Occipital lobe (tissue), 1 donor: ENCODE results near the gene ZNF266. TPM values are rescaled to one million over a fixed set of nuclear protein-coding genes. Genes with fewer than 3 reads are reported as not detected.

Source experiments
- total RNA-seq: library from RNA; depleted of rRNA; stranded (reverse); fragments of >200 nt; gene quantifications from one replicate; pipeline ENCODE4 v1.2.3, GENCODE V29; 2014

Gene ZNF266
- total RNA-seq, 1 donor from 2014 or later = 15.4 TPM

Other genes starting within 250 kb of the ZNF266 start
- gene OR7D4, start 216.0 kb downstream of the ZNF266 start, total RNA-seq = not detected
- gene OR7E24, start 184.6 kb downstream of the ZNF266 start, total RNA-seq = not detected
- 25.7 TPM for gene ZNF699, start 125.7 kb downstream of the ZNF266 start, total RNA-seq
- gene ZNF559, start 111.4 kb downstream of the ZNF266 start, total RNA-seq = 52.7 TPM
- 11.9 TPM for gene ZNF177, start 72.6 kb downstream of the ZNF266 start, total RNA-seq
- 0.31 TPM for gene ZNF560, start 63.0 kb upstream of the ZNF266 start, total RNA-seq
- gene ZNF426, start 103.1 kb upstream of the ZNF266 start, total RNA-seq = 23.7 TPM
- 109 TPM for gene ZNF121, start 148.9 kb upstream of the ZNF266 start, total RNA-seq
- 44.6 TPM for gene ZNF561, start 185.7 kb upstream of the ZNF266 start, total RNA-seq
- 86.4 TPM for gene ZNF562, start 239.5 kb upstream of the ZNF266 start, total RNA-seq